Thymus (tissue), 11 donors: ENCODE results near the gene TMED1. TPM values are rescaled to one million over a fixed set of nuclear protein-coding genes. Genes with fewer than 3 reads are reported as not detected.
"Not testable (repeated sequence)": the region's sequence is repeated elsewhere in the genome, so short reads cannot be mapped to it uniquely, and the experiment has no call there.

Source experiments
- DNase-seq, 9 donors: peaks; one replicate each; pipeline ENCODE4 v3.0.0-alpha.2; 2013; ENCODE audit warnings: low spot score in 9 of 9, low read depth in 6 of 9, missing footprints in 1 of 9
- H3K27ac ChIP-seq, 2 donors: one replicate each; pipeline ENCODE4 v1.5.1; 2013; ENCODE audit warnings: control low read depth in 1 of 2, low read depth in 1 of 2, low read length in 1 of 2, mild to moderate bottlenecking in 1 of 2, moderate library complexity in 1 of 2
- H3K27me3 ChIP-seq, 2 donors: one replicate each; pipeline ENCODE4 v1.5.1; 2013; ENCODE audit warnings: low read length in 1 of 2; ENCODE audit not compliant: control insufficient read depth in 2 of 2, insufficient read depth in 1 of 2
- H3K36me3 ChIP-seq, 2 donors: one replicate each; pipeline ENCODE4 v1.5.1; 2013; ENCODE audit warnings: low read length in 1 of 2, mild to moderate bottlenecking in 1 of 2, moderate library complexity in 1 of 2; ENCODE audit not compliant: control insufficient read depth in 2 of 2, insufficient read depth in 2 of 2
- H3K4me1 ChIP-seq, 2 donors: one replicate each; pipeline ENCODE4 v1.5.1; 2013; ENCODE audit warnings: low read length in 2 of 2; ENCODE audit not compliant: control insufficient read depth in 2 of 2, insufficient read depth in 2 of 2
- H3K4me3 ChIP-seq, 2 donors: one replicate each; pipeline ENCODE4 v1.5.1; 2013; ENCODE audit warnings: low read length in 2 of 2, control low read depth in 1 of 2, mild to moderate bottlenecking in 1 of 2
- H3K9me3 ChIP-seq, 2 donors: one replicate each; pipeline ENCODE4 v1.5.1; 2013; ENCODE audit warnings: low read length in 1 of 2, mild to moderate bottlenecking in 1 of 2; ENCODE audit not compliant: control insufficient read depth in 2 of 2, insufficient read depth in 1 of 2
- WGBS: extraction: QIAGEN DNeasy Blood & Tissue Kit; methylation state at CpG from one replicate; pipeline ENCODE4 v1.1.7; 2013; 5-methylcytosine and 5-hydroxymethylcytosine counted together
- polyA plus RNA-seq: library from polyadenylated mRNA; stranded (reverse); fragments of 200-250 nt; gene quantifications from one replicate; pipeline ENCODE4 v1.2.3, GENCODE V29; 2013
- total RNA-seq: library from RNA; stranded (reverse); fragments of 120-200 nt; gene quantifications from one replicate; pipeline ENCODE4 v1.2.4, GENCODE V29; 2013
- donor health status: healthy.

Gene TMED1
- total and polyA plus RNA-seq, 2 donors = 19.4 to 22.0 TPM

GRCh38 chr19:10876459-10877240, 40.6 kb upstream of the TMED1 start:
- Histone ChIP-seq H3K4me3 (no peak overlapping the region), H3K27ac (no peak overlapping the region), H3K27me3 (peaks cover 0 to 3% of the 10 kb centered on the region in 2 donors), H3K36me3 (peaks cover 0 to 4% of the 10 kb centered on the region in 2 donors), H3K9me3 (no peaks in the 10 kb centered on the region), H3K4me1 (peaks cover 5 to 32% of the 10 kb centered on the region in 2 donors)
- WGBS = 88% methylated on average over 10 of the region's 10 CpGs
- DNase-seq = no peak

- Histone ChIP-seq H3K27ac (no peak overlapping the region), H3K4me1 (peaks cover 8 to 26% of the 10 kb centered on the region in 2 donors), H3K27me3 (peaks cover 0 to 3% of the 10 kb centered on the region in 2 donors), H3K4me3 (no peak overlapping the region), H3K36me3 (no peaks in the 10 kb centered on the region), H3K9me3 (no peaks in the 10 kb centered on the region)
- no peak for DNase-seq
- 100% methylated on average over 1 of the region's 1 CpG for WGBS
Observed at GRCh38 chr19:10874024-10874423, 38.0 kb upstream of the TMED1 start.

- H3K27ac ChIP-seq = peak overlapping the region; percentile 63 to 80
- H3K27me3 ChIP-seq = peaks cover 0 to 3% of the 10 kb centered on the region in 2 donors
- no peaks in the 10 kb centered on the region for H3K9me3 ChIP-seq
- H3K36me3 ChIP-seq = no peaks in the 10 kb centered on the region
- H3K4me3 ChIP-seq = peak overlapping the region; percentile 61 to 83
- DNase-seq = peak in 1 of 9 donors; percentile 30
- H3K4me1 ChIP-seq = peaks cover 8 to 17% of the 10 kb centered on the region in 2 donors
- 31% methylated on average over 16 of the region's 16 CpGs for WGBS
Observed at GRCh38 chr19:10872546-10873107, 36.6 kb upstream of the TMED1 start.

- under 1% methylated on average over 84 of the region's 90 CpGs for WGBS
- no peaks in the 10 kb centered on the region for H3K36me3 ChIP-seq
- no peaks in the 10 kb centered on the region for H3K9me3 ChIP-seq
- DNase-seq = peak in 2 of 9 donors; percentile 46 to 51
- H3K4me3 ChIP-seq = peak overlapping the region; percentile 61 to 83
- peaks cover 8 to 17% of the 10 kb centered on the region in 2 donors for H3K4me1 ChIP-seq
- H3K27ac ChIP-seq = peak overlapping the region; percentile 63 to 80
- H3K27me3 ChIP-seq = peaks cover 0 to 3% of the 10 kb centered on the region in 2 donors
Observed at GRCh38 chr19:10871711-10872545, 35.9 kb upstream of the TMED1 start.

GRCh38 chr19:10870955-10871603, 35.1 kb upstream of the TMED1 start, which contains the start of gene CARM1:
CARM1 (plus strand) TSS chr19:10871553; CDS start chr19:10871703, 150 bp downstream.
- Histone ChIP-seq H3K4me3 (peak within 1 kb of the TSS; percentile 61 to 83), H3K36me3 (no peaks in the 10 kb centered on the region), H3K9me3 (no peaks in the 10 kb centered on the region), H3K27me3 (peaks cover 0 to 3% of the 10 kb centered on the region in 2 donors), H3K27ac (peak within 1 kb of the TSS; percentile 78 to 80), H3K4me1 (peaks cover 8 to 17% of the 10 kb centered on the region in 2 donors)
- peak; percentile 79 to 99 (median 97) for DNase-seq
- WGBS = under 1% methylated on average over 98 of the region's 99 CpGs

- Histone ChIP-seq H3K27me3 (peaks cover 0 to 3% of the 10 kb centered on the region in 2 donors), H3K4me3 (peak overlapping the region; percentile 46 to 83), H3K9me3 (no peaks in the 10 kb centered on the region), H3K36me3 (no peaks in the 10 kb centered on the region), H3K4me1 (peaks cover 8 to 17% of the 10 kb centered on the region in 2 donors), H3K27ac (peak overlapping the region; percentile 61 to 78)
- 9% methylated on average over 22 of the region's 22 CpGs for WGBS
- no peak for DNase-seq
Observed at GRCh38 chr19:10870501-10870954, 34.5 kb upstream of the TMED1 start.

GRCh38 chr19:10869872-10870311, 33.9 kb upstream of the TMED1 start:
- not testable (repeated sequence) for H3K36me3 ChIP-seq, H3K27me3 ChIP-seq, H3K27ac ChIP-seq, H3K4me3 ChIP-seq, H3K9me3 ChIP-seq, DNase-seq
- 98% methylated on average over 11 of the region's 11 CpGs for WGBS
- peaks cover 8 to 17% of the 10 kb centered on the region in 2 donors for H3K4me1 ChIP-seq

- Histone ChIP-seq H3K4me1 (peaks cover 8 to 26% of the 10 kb centered on the region in 2 donors), H3K4me3 (no peak overlapping the region), H3K27ac (no peak overlapping the region), H3K36me3 (no peaks in the 10 kb centered on the region), H3K9me3 (no peaks in the 10 kb centered on the region), H3K27me3 (peaks cover 0 to 3% of the 10 kb centered on the region in 2 donors)
- DNase-seq = no peak
- WGBS = 96% methylated on average over 10 of the region's 10 CpGs
Observed at GRCh38 chr19:10868872-10869547, 33.0 kb upstream of the TMED1 start.
